SH-SY5Y (cell line): ENCODE results near the gene RASAL2.

ENCODE experiments used
- GATA2 ChIP-seq: IDR thresholded peaks from 2 replicates; pipeline ENCODE4 v1.6.1; 2011; ENCODE audit warnings: mild to moderate bottlenecking, low read depth, low read length
- GATA3 ChIP-seq: IDR thresholded peaks from 2 replicates; pipeline ENCODE4 v1.6.1; 2011; ENCODE audit warnings: low read depth, mild to moderate bottlenecking, low read length, moderate library complexity

- TF ChIP-seq GATA2 (no peak), GATA3 (no peak)
Measured at GRCh38 chr1:178477841-178478240, 383.9 kb downstream of the RASAL2 start.
